CD4-positive, alpha-beta T cell (primary cell): ENCODE results near the gene OR6C65. TPM values are rescaled to one million over a fixed set of nuclear protein-coding genes. Genes with fewer than 3 reads are reported as not detected.
"Not testable (repeated sequence)": the region's sequence is repeated elsewhere in the genome, so short reads cannot be mapped to it uniquely, and the experiment has no call there.

Source experiments
- ATAC-seq: fragments of 200-7000 bp; cut with Tn5 transposase; one replicate; pipeline ENCODE4 v1.10.0; 2022; ENCODE audit warnings: mild to moderate bottlenecking; ENCODE audit not compliant: poor library complexity
- CTCF ChIA-PET: fragments of 350-600 bp; sonication (Branson Sonifier 250); formaldehyde crosslinking; loops from one replicate; lab custom pipeline; 2021; ENCODE audit warnings: antibody characterized with exemption, inconsistent platforms; lab: Charles Lee
- POLR2A ChIA-PET: fragments of 350-600 bp; sonication (Branson Sonifier 250); formaldehyde crosslinking; loops from one replicate; lab custom pipeline; 2021; ENCODE audit warnings: antibody characterized with exemption, inconsistent platforms; lab: Charles Lee
- DNase-seq, 14 experiments: peaks; one replicate each; pipeline ENCODE4 v3.0.0-alpha.2; 2013 to 2020; ENCODE audit warnings: mixed read lengths in 2 of 14
- H3K27ac ChIP-seq, 2 donors: one replicate each; pipeline versions ENCODE4 v1.5.1 to v1.7.0; 2013; ENCODE audit warnings: low read length in 2 of 2, low read depth in 1 of 2, mild to moderate bottlenecking in 1 of 2
- H3K27me3 ChIP-seq, 2 experiments: 1 replicate in 1 of 2; 2 replicates in 1 of 2; pipeline versions ENCODE4 v1.6.1 to v1.7.0; 2013; ENCODE audit warnings: low read length in 2 of 2, control low read depth in 1 of 2, mild to moderate bottlenecking in 1 of 2, moderate library complexity in 1 of 2; ENCODE audit not compliant: insufficient read depth in 2 of 2, control insufficient read depth in 1 of 2
- H3K36me3 ChIP-seq: one replicate; pipeline ENCODE4 v1.6.1; 2013; ENCODE audit warnings: low read length, control low read depth; ENCODE audit not compliant: insufficient read depth
- H3K4me1 ChIP-seq: one replicate; pipeline ENCODE4 v1.6.1; 2013; ENCODE audit warnings: low read length, control low read depth; ENCODE audit not compliant: insufficient read depth
- H3K4me3 ChIP-seq: one replicate; pipeline ENCODE4 v1.5.1; 2013; ENCODE audit warnings: mild to moderate bottlenecking, low read length, moderate library complexity
- H3K9me3 ChIP-seq, 2 experiments: 1 replicate in 1 of 2; 2 replicates in 1 of 2; pipeline versions ENCODE4 v1.6.1 to v1.7.0; 2013; ENCODE audit warnings: low read length in 2 of 2, mild to moderate bottlenecking in 2 of 2, control low read depth in 1 of 2, moderate library complexity in 1 of 2; ENCODE audit not compliant: control insufficient read depth in 1 of 2, insufficient read depth in 1 of 2
- H3K27ac Mint-ChIP-seq: one replicate; pipeline ENCODE4 v1.8.0; 2020; ENCODE audit warnings: mixed read lengths
- H3K27me3 Mint-ChIP-seq: one replicate; pipeline ENCODE4 v1.8.0; 2021; ENCODE audit warnings: mixed read lengths
- H3K36me3 Mint-ChIP-seq: one replicate; pipeline ENCODE4 v1.8.0; 2021; ENCODE audit warnings: low read depth, mixed read lengths
- H3K4me1 Mint-ChIP-seq: one replicate; pipeline ENCODE4 v1.8.0; 2021; ENCODE audit warnings: low read depth, mixed read lengths
- H3K4me3 Mint-ChIP-seq: one replicate; pipeline ENCODE4 v1.8.0; 2020; ENCODE audit warnings: mild to moderate bottlenecking, mixed read lengths
- H3K9me3 Mint-ChIP-seq: one replicate; pipeline ENCODE4 v1.8.0; 2020; ENCODE audit warnings: mixed read lengths
- intact Hi-C, 2 experiments: fragments of 100-400 bp; cut with DNase I in 1 of 2; cut with micrococcal nuclease in 1 of 2; formaldehyde crosslinking; loops; one replicate each; pipeline versions ENCODE4 v1.15.1 to v1.9.0; 2023 to 2025; cut with DNase I, micrococcal nuclease
- total RNA-seq, 174 experiments: library from RNA in 2 of 174; stranded (reverse) in 2 of 174; gene quantifications; one replicate each; pipeline ENCODE4 v1.2.3 and lab custom pipeline; 2021 to 2026
- TF ChIP-seq, protein P1 (sequence below): fragments of 200-600 bp; IDR thresholded peaks from one replicate; pipeline ENCODE4 v1.8.0; 2022; ENCODE audit warnings: antibody characterized with exemption, mild to moderate bottlenecking

The OR6C65 gene
- total RNA-seq, 2 experiments from 2014 or later, result not detected

DNA sequence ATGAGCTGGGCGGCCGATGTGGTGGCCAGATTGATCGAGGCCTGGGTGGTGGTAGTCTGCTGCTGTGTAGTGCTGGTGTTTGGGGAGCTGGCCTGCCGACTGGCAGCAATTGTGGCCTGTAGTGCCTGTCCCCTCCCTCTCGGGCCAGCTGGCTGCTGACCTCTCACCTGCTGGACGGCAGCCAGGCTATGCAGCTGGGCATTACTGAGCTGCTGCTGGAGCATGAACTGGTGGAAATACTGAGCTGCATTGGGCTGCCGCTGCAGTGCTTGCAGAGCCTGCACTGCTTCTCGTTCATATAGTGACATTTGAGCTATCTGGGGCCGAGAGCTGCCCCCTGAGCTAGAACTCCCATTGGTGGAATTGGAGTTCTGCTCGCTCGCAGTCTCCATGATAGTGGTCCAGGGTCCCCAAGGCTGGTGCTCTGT lies 14.1 kb downstream of the OR6C65 start:
- POLR2A ChIA-PET, H3K27ac Mint-ChIP-seq, H3K4me1 ChIP-seq, DNase-seq, H3K9me3 Mint-ChIP-seq, H3K9me3 ChIP-seq, H3K4me3 Mint-ChIP-seq, CTCF ChIA-PET, H3K4me1 Mint-ChIP-seq, intact Hi-C loops, ATAC-seq, H3K4me3 ChIP-seq, H3K27ac ChIP-seq, H3K36me3 Mint-ChIP-seq, H3K36me3 ChIP-seq: not testable (repeated sequence)
- H3K27me3 Mint-ChIP-seq, result peaks cover 55% of the 10 kb centered on the region
- peaks cover 0 to 29% of the 10 kb centered on the region in 2 experiments for H3K27me3 ChIP-seq

DNA sequence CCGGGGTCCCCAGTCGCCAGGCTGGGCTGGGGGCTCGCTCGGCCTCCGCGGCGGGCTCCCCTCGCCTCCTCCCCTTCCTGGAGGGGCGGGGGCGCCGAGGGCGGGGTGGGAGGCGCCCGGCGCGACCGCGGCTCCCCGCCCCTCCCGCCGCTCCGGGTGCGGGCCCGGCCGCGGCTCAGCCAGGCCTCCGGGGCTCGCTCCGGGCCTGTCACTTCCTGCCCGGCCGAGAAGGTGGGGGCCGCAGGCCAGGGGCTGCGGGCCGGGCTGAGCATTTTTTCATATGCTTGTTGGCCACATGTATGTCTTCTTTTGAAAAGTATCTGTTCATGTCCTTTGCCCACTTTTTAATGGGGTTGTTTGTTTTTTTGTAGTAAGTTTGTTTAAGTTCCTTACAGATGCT lies 14.6 kb downstream of the OR6C65 start:
- CTCF ChIA-PET, result interaction anchor here (2.1 kb wide), 1 partner anchor 13 kb away, joined by 6 read pairs; no protein-coding TSS in a partner anchor
- POLR2A ChIA-PET, H3K4me1 ChIP-seq, H3K4me3 ChIP-seq, H3K4me1 Mint-ChIP-seq, intact Hi-C loops, H3K9me3 Mint-ChIP-seq, H3K9me3 ChIP-seq, H3K36me3 ChIP-seq, DNase-seq, H3K36me3 Mint-ChIP-seq, H3K27ac ChIP-seq, H3K4me3 Mint-ChIP-seq, H3K27ac Mint-ChIP-seq: not testable (repeated sequence)
- H3K27me3 ChIP-seq, result peaks cover 0 to 29% of the 10 kb centered on the region in 2 experiments
- peak; percentile 79 for ATAC-seq
- peaks cover 60% of the 10 kb centered on the region for H3K27me3 Mint-ChIP-seq

DNA sequence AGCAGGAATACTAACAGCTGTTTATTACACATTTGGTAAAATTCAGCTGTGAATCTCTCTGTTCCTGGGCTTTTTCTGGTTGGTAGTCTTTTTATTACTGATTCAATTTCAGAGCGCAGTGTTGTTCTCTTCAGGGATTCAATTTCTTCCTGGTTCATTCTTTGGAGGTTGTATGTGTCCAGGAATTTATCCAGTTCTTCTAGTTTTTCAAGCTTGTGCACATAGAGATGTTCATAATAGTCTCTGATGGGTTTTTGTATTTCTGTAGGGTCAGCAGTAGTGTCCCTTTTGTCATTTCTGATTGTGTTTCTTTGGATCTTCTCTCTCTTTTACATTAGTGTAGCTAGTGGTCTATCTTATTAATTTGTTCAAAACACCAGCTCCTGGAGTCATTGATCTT lies 16.6 kb downstream of the OR6C65 start:
- intact Hi-C loops, result no loop called here
- Histone ChIP-seq H3K36me3 (no peaks in the 10 kb centered on the region), H3K4me3 (no peak overlapping the region), H3K27ac (no peak overlapping the region), H3K4me1 (no peaks in the 10 kb centered on the region), H3K27me3 (peaks cover 9 to 29% of the 10 kb centered on the region in 2 experiments), H3K9me3 (peaks cover 0 to 3% of the 10 kb centered on the region in 2 experiments)
- Mint-ChIP-seq H3K4me1 (peaks cover 7% of the 10 kb centered on the region), H3K4me3 (no peak overlapping the region), H3K27me3 (peaks cover 63% of the 10 kb centered on the region), H3K9me3 (no peaks in the 10 kb centered on the region), H3K36me3 (no peaks in the 10 kb centered on the region), H3K27ac (no peak overlapping the region)
- CTCF ChIA-PET, result no interaction called here
- TF ChIP-seq, protein P1, sequence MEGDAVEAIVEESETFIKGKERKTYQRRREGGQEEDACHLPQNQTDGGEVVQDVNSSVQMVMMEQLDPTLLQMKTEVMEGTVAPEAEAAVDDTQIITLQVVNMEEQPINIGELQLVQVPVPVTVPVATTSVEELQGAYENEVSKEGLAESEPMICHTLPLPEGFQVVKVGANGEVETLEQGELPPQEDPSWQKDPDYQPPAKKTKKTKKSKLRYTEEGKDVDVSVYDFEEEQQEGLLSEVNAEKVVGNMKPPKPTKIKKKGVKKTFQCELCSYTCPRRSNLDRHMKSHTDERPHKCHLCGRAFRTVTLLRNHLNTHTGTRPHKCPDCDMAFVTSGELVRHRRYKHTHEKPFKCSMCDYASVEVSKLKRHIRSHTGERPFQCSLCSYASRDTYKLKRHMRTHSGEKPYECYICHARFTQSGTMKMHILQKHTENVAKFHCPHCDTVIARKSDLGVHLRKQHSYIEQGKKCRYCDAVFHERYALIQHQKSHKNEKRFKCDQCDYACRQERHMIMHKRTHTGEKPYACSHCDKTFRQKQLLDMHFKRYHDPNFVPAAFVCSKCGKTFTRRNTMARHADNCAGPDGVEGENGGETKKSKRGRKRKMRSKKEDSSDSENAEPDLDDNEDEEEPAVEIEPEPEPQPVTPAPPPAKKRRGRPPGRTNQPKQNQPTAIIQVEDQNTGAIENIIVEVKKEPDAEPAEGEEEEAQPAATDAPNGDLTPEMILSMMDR, result no peak
- no peak for DNase-seq
- POLR2A ChIA-PET, result no interaction called here
- ATAC-seq, result no peak

DNA sequence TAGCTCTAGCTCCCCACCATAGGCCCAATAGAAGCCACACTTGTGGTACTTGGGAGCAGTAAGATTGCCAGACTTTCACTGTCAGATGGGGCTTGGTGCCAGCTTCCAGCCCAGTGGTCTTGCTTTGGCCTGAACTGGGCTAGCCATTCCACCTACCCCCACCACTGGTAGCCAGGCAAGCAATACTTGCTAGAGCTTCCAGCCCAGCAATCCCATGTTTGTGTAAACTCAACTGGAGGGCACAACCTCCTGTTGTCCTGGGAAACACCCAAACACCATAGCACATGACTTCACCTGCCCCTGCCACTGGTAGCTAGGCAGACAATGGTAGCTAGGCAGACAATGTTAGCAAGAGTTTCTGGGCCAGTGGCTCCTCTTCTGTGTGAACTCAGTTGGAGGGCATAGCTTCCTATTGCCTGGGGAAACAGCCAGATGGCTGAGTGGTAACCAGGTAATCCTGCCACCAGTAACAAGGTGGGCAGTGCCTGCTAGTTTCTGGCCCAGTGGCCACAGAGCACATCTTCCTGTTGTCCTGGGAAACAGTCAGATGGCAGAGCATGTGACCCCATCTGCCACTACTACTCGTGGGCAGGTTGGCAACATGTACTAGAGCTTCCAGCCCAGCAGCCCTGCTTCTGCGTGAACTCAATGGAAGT lies 20.1 kb downstream of the OR6C65 start:
- no peaks in the 10 kb centered on the region for H3K36me3 Mint-ChIP-seq
- ChIA-PET POLR2A (no interaction called here), CTCF (no interaction called here)
- Histone ChIP-seq H3K36me3 (no peaks in the 10 kb centered on the region), H3K27ac (no peak overlapping the region), H3K4me3 (no peak overlapping the region), H3K4me1 (no peaks in the 10 kb centered on the region), H3K27me3 (peaks cover 9 to 28% of the 10 kb centered on the region in 2 experiments), H3K9me3 (peaks cover 0 to 3% of the 10 kb centered on the region in 2 experiments)
- intact Hi-C loops, result no loop called here
- peaks cover 3% of the 10 kb centered on the region for H3K4me1 Mint-ChIP-seq
- peaks cover 63% of the 10 kb centered on the region for H3K27me3 Mint-ChIP-seq
- no peak for DNase-seq
- no peak overlapping the region for H3K27ac Mint-ChIP-seq
- no peak for ATAC-seq
- no peak overlapping the region for H3K4me3 Mint-ChIP-seq
- TF ChIP-seq, protein P1, result no peak
- no peaks in the 10 kb centered on the region for H3K9me3 Mint-ChIP-seq
